ENCODE data around the gene RTP5. TPM values are rescaled to one million over a fixed set of nuclear protein-coding genes. Genes with fewer than 3 reads are reported as not detected.
"Not testable (repeated sequence)": the region's sequence is repeated elsewhere in the genome, so short reads cannot be mapped to it uniquely, and the experiment has no call there.

Gene RTP5
- total and polyA plus RNA-seq, 2 donors (not counting 3 experiments of a cell fraction or from before 2014, with no cell fraction given) = not detected

GRCh38 chr2:241922816-241923601, 53.5 kb downstream of the RTP5 start:
- DNase-seq (ENCODE audit: low read depth, low spot score); H3K4me3 ChIP-seq (replicated peaks in 1 of 3; ENCODE audit: insufficient read depth in 1 of 3, low read depth in 1 of 3, low read length in 3 of 3); H4K20me1 ChIP-seq (replicated peaks; ENCODE audit: control insufficient read depth, extremely low read depth, insufficient read depth, low read length); H3K79me2 ChIP-seq (ENCODE audit: control insufficient read depth, insufficient read depth, low read length); CTCF ChIA-PET; H3K9me1 ChIP-seq (replicated peaks; ENCODE audit: control insufficient read depth, extremely low read depth, insufficient read depth, low read length); dilution Hi-C loops (cut with MboI; ENCODE audit: extremely low pct_ligation_motif_present, low sequenced_read_pairs); H3K9ac ChIP-seq (replicated peaks; ENCODE audit: extremely low read depth, insufficient read depth, low read length); H2AFZ ChIP-seq (ENCODE audit: low read depth, low read length); intact Hi-C loops (cut with micrococcal nuclease); H3K27me3 ChIP-seq (ENCODE audit: control insufficient read depth in 2 of 2, insufficient read depth in 2 of 2, low read length in 2 of 2); BruUV-seq (replicated peaks); H3K4me1 ChIP-seq (ENCODE audit: control insufficient read depth, extremely low read depth, insufficient read depth, low read length); H3K36me3 ChIP-seq (ENCODE audit: control insufficient read depth in 2 of 2, extremely low read depth in 1 of 2, insufficient read depth in 2 of 2, low read length in 2 of 2); H3K27ac ChIP-seq (ENCODE audit: insufficient read depth, low read depth, low read length); H3K9me3 ChIP-seq (replicated peaks; ENCODE audit: control insufficient read depth, insufficient read depth, low read length); POLR2A ChIA-PET; H3K4me2 ChIP-seq (ENCODE audit: insufficient read depth, low read length); FAIRE-seq: not testable (repeated sequence)

Other genes with a start within 250 kb of the RTP5 start
- 47.4 and 49.0 TPM in 2 replicates for gene THAP4, start 232.6 kb upstream of the RTP5 start, total RNA-seq
- gene THAP4, start 232.6 kb upstream of the RTP5 start, polyA plus RNA-seq = 45.4 and 51.2 TPM in 2 replicates
- gene ATG4B, start 232.0 kb upstream of the RTP5 start, total RNA-seq = 83.6 and 85.6 TPM in 2 replicates
- gene ATG4B, start 232.0 kb upstream of the RTP5 start, polyA plus RNA-seq = 113 and 142 TPM in 2 replicates
- gene DTYMK, start 182.9 kb upstream of the RTP5 start, total RNA-seq = 91.9 and 104 TPM in 2 replicates
- 61.6 and 67.0 TPM in 2 replicates for gene DTYMK, start 182.9 kb upstream of the RTP5 start, polyA plus RNA-seq
- gene ING5, start 167.7 kb upstream of the RTP5 start, total RNA-seq = 24.5 and 30.5 TPM in 2 replicates
- 32.4 and 33.4 TPM in 2 replicates for gene ING5, start 167.7 kb upstream of the RTP5 start, polyA plus RNA-seq
- 22.3 and 27.9 TPM in 2 replicates for gene D2HGDH, start 135.1 kb upstream of the RTP5 start, total RNA-seq
- 22.3 and 34.5 TPM in 2 replicates for gene D2HGDH, start 135.1 kb upstream of the RTP5 start, polyA plus RNA-seq
- gene GAL3ST2, start 92.9 kb upstream of the RTP5 start, total RNA-seq = 0.23 TPM in 1 of 2 replicates, not detected in the other
- not detected in 2 replicates for gene GAL3ST2, start 92.9 kb upstream of the RTP5 start, polyA plus RNA-seq
- not detected in 2 replicates for gene NEU4, start 60.5 kb upstream of the RTP5 start, total RNA-seq
- not detected in 2 replicates for gene NEU4, start 60.5 kb upstream of the RTP5 start, polyA plus RNA-seq
- not detected in 2 replicates for gene PDCD1, start 10.8 kb upstream of the RTP5 start, total RNA-seq
- gene PDCD1, start 10.8 kb upstream of the RTP5 start, polyA plus RNA-seq = not detected in 2 replicates